ENCODE results near the gene KPNA4.
A peak's percentile ranks its signal among the peaks of the same experiment; 100 is the strongest.

Gene KPNA4

DNA sequence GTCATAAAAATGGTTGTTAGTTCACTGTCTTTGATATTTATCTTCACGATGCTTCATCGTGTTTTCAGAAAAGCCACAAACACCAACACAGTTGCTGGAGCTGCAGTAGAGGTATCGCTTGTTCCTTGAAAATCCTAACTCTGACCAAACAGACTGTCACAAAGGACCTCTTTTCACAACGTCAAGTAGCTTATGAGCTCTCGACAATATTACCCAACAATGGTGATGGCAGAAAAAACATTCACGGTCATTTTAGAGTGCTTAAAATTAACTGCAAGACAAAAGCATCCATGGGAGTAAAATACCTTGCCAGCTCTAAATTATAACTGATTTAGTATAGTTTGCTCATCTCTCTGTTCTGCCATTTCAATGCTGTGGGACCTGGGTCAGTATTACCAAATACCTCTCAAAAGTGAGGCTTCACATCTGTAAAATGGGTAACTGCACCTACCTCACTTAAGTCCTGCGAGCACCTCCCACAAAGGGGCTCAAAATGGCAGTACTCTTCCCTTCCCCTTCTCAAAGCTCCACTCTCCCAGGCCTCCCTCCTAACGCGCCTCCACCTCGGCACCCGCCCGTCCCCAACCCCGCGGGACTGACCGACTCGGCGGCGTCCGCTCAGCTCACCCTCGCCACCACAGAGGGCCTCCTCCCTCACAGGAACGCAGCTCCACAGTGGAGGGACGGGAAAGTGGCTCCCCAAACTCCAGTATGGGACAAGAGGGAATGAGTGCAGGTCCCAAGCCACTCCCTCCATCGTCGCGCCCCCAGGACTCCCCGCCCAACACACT is 116.3 kb downstream of the KPNA4 start:
- peak in 1 of 4 experiments; percentile 35 for DNase-seq

DNA sequence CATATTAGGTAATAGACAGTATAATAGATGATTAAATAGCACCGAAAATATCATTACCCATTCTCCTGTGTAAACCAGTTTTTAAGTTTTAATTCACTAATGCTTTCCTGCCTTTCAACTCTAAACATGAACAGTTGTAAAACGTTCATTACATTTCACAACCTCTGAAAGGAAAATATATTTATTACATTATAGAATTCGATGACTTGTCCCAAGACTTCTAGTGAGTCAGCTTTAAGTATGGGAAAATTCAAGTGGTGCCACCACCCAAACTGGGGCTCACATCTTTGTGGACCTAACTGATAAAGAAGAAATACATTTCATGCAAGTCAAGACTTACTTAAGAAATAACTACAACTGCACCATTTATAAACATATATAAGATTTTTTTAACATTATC is 117.8 kb downstream of the KPNA4 start:
- DNase-seq: no peak

DNA sequence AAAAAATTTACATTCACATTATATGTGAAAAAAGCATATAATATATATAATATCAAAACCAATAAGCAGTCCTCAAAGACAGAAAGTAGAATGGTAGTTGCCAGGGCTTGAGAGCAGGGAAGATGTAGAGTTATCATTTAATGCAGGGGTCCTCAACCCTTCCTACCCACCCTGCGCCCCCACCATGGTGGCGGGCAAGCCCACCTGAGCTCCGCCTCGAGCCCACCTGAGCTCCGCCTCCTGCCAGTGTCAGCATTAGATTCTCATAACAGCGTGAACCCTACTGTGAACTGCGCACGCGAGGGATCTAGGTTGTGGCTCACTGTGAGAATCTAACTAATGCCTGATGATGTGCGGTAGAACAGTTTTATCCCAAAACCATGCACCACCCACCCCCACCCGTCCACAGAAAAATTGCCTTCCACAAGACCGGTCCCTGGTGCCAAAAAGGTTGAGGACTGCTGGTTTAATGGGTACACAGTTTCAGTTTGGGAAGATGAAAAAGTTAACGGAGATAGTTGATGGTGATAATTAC is 118.8 kb downstream of the KPNA4 start:
- no peak for DNase-seq

DNA sequence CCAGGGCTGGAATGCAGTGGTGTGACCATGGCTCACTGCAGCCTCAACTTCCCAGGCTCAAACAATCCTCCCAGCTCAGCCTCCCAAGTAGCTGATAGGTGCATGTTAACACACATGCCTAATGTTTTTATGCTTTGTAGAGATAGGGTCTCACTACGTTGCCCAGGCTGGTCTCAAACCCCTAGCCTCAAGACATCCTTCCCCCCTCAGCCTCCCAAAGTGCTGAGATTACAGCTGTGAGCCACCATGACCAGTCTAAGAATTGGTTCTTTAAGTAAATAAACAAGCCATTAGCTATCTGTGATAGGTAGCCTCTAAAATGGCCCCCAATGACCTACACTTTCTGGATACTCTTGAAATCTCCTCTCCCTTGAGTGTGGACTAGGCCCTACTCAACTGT is 119.5 kb downstream of the KPNA4 start:
- DNase-seq: no peak
